Left ventricle myocardium inferior (tissue), 1 donor: ENCODE results near the gene HABP2. TPM values are rescaled to one million over a fixed set of nuclear protein-coding genes. Genes with fewer than 3 reads are reported as not detected.
A peak's percentile ranks its signal among the peaks of the same experiment; 100 is the strongest.

Experiments
- DNase-seq: peaks from one replicate; pipeline ENCODE4 v3.0.0-alpha.2; 2020
- H3K27ac ChIP-seq: fragments of 200-600 bp; replicated peaks from 2 replicates; pipeline ENCODE4 v1.8.0; 2021
- H3K27me3 ChIP-seq: fragments of 200-600 bp; 2 replicates; pipeline ENCODE4 v1.8.0; 2021; ENCODE audit warnings: low read depth
- H3K36me3 ChIP-seq: fragments of 200-600 bp; 2 replicates; pipeline ENCODE4 v1.8.0; 2021
- H3K4me1 ChIP-seq: fragments of 200-600 bp; 2 replicates; pipeline ENCODE4 v1.8.0; 2021
- H3K4me3 ChIP-seq: fragments of 200-600 bp; 2 replicates; pipeline ENCODE4 v1.8.0; 2021; ENCODE audit warnings: mild to moderate bottlenecking, moderate library complexity
- H3K9me3 ChIP-seq: fragments of 200-600 bp; replicated peaks from 2 replicates; pipeline ENCODE4 v1.8.0; 2021
- intact Hi-C: fragments of 100-400 bp; cut with micrococcal nuclease; formaldehyde crosslinking; loops from one replicate; pipeline ENCODE4 v1.11.0; 2022
- total RNA-seq: library from RNA; stranded (reverse); fragmentation: NEBNext Ultra II Directional; extraction: Animal tissue kit (Norgen Biotek cat#: 25700); gene quantifications from one replicate; pipeline ENCODE4 v1.2.1, GENCODE V29; 2021
- TF ChIP-seq, protein P1 (sequence below): fragments of 200-600 bp; IDR thresholded peaks from 2 replicates; pipeline ENCODE4 v1.8.0; 2021; ENCODE audit warnings: antibody characterized with exemption, mild to moderate bottlenecking, borderline replicate concordance
- donor health status: DM: no; HTN: yes; CAD: no; lungs with severe emphysema.

Gene HABP2
- total RNA-seq, 1 donor from 2014 or later = not detected

DNA sequence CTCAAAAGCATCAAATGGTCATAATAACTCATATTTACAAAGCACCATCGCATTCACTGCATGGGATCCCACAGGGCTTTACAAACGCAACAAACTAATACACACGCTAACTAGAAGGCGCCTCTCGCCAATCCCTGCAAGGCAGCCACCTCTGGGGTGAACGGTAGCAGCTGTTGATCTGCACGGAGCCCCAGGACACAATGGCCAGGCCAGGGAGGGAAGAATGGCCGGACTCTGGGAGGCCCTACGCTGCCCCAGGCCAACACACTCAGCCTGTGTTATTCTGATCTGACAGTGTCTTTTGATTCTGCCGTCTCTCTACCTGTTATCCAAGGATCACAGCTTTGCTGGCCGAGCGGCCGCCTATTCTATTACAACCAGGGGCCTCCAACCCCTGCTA is 41.8 kb downstream of the HABP2 start:
- H3K27ac ChIP-seq = no peak overlapping the region
- intact Hi-C loops = no loop called here

GRCh38 chr10:113600569-113600968 is 47.7 kb downstream of the HABP2 start:
- Histone ChIP-seq H3K9me3 (no peaks in the 10 kb centered on the region), H3K4me1 (peaks cover 26% of the 10 kb centered on the region), H3K27me3 (no peaks in the 10 kb centered on the region), H3K36me3 (peaks cover 61% of the 10 kb centered on the region), H3K27ac (no peak overlapping the region), H3K4me3 (no peak overlapping the region)
- intact Hi-C loops = no loop called here
- DNase-seq = no peak
- TF ChIP-seq, protein P1, sequence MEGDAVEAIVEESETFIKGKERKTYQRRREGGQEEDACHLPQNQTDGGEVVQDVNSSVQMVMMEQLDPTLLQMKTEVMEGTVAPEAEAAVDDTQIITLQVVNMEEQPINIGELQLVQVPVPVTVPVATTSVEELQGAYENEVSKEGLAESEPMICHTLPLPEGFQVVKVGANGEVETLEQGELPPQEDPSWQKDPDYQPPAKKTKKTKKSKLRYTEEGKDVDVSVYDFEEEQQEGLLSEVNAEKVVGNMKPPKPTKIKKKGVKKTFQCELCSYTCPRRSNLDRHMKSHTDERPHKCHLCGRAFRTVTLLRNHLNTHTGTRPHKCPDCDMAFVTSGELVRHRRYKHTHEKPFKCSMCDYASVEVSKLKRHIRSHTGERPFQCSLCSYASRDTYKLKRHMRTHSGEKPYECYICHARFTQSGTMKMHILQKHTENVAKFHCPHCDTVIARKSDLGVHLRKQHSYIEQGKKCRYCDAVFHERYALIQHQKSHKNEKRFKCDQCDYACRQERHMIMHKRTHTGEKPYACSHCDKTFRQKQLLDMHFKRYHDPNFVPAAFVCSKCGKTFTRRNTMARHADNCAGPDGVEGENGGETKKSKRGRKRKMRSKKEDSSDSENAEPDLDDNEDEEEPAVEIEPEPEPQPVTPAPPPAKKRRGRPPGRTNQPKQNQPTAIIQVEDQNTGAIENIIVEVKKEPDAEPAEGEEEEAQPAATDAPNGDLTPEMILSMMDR = no peak

More for the DNA sequence above, 41.8 kb downstream of the HABP2 start:
- peaks cover 72% of the 10 kb centered on the region for H3K36me3 ChIP-seq
- H3K27me3 ChIP-seq = no peaks in the 10 kb centered on the region
- no peak overlapping the region for H3K4me3 ChIP-seq
- no peaks in the 10 kb centered on the region for H3K4me1 ChIP-seq
- DNase-seq = no peak
- TF ChIP-seq, protein P1 = no peak
- H3K9me3 ChIP-seq = no peaks in the 10 kb centered on the region

GRCh38 chr10:113603057-113603777 is 50.4 kb downstream of the HABP2 start:
- H3K4me1 ChIP-seq = peaks cover 46% of the 10 kb centered on the region
- H3K36me3 ChIP-seq = peaks cover 45% of the 10 kb centered on the region
- H3K27ac ChIP-seq = peak overlapping the region; percentile 73
- TF ChIP-seq, protein P1 = no peak
- H3K4me3 ChIP-seq = no peak overlapping the region
- no peak for DNase-seq
- intact Hi-C loops = no loop called here
- no peaks in the 10 kb centered on the region for H3K27me3 ChIP-seq
- H3K9me3 ChIP-seq = no peaks in the 10 kb centered on the region

DNA sequence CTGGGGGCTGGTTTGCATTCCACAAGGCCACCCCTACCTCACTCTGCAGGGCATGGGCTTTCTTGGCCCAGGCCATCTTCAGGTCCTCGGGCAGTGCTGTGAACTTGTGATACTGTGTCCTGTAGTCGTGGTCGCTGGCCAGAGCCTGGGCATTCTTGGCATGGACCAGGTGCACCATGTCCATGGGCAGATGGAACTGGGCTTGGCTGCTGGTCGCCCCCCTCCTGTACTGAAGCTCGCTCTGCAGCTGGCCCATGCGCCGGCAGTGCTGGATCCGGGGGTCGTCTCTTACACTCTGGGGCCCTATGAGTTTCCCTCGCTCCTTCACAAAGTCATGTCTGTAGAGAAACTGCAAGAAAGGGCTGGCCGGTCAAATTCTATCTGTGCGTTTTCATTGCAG is 51.7 kb downstream of the HABP2 start:
- H3K4me1 ChIP-seq = peaks cover 46% of the 10 kb centered on the region
- no peaks in the 10 kb centered on the region for H3K27me3 ChIP-seq
- H3K27ac ChIP-seq = peak overlapping the region; percentile 73
- no peak for DNase-seq
- intact Hi-C loops = no loop called here
- H3K9me3 ChIP-seq = no peaks in the 10 kb centered on the region
- TF ChIP-seq, protein P1 = no peak
- peaks cover 51% of the 10 kb centered on the region for H3K36me3 ChIP-seq
- H3K4me3 ChIP-seq = no peak overlapping the region

GRCh38 chr10:113605268-113605978 is 52.6 kb downstream of the HABP2 start:
- TF ChIP-seq, protein P1 = no peak
- Histone ChIP-seq H3K4me3 (no peak overlapping the region), H3K9me3 (no peaks in the 10 kb centered on the region), H3K36me3 (peaks cover 56% of the 10 kb centered on the region), H3K4me1 (peaks cover 47% of the 10 kb centered on the region), H3K27me3 (no peaks in the 10 kb centered on the region), H3K27ac (peak overlapping the region; percentile 73)
- DNase-seq = no peak
- intact Hi-C loops = no loop called here
